Activated CD8-positive, alpha-beta T cell treated with anti-CD3 and anti-CD28 coated beads, Interleukin-2, amount 10 ng/mL, durations not matched to agents 7 days and 5 days (primary cell): ENCODE results near the gene LGALS7B. TPM values are rescaled to one million over a fixed set of nuclear protein-coding genes. Genes with fewer than 3 reads are reported as not detected.
"Not testable (repeated sequence)": the region's sequence is repeated elsewhere in the genome, so short reads cannot be mapped to it uniquely, and the experiment has no call there.

Experiments used
- ATAC-seq: fragments of 150-1000 bp; cut with Tn5 transposase; one replicate; pipeline ENCODE4 v1.10.0; 2021; ENCODE audit warnings: moderate library complexity
- CTCF ChIA-PET: fragments of 350-600 bp; sonication (Branson Sonifier 250); formaldehyde crosslinking; loops from one replicate; lab custom pipeline; 2021; ENCODE audit warnings: antibody characterized with exemption; lab: Charles Lee
- POLR2A ChIA-PET: fragments of 350-600 bp; sonication (Branson Sonifier 250); formaldehyde crosslinking; loops from one replicate; lab custom pipeline; 2021; ENCODE audit warnings: antibody characterized with exemption; lab: Charles Lee
- DNase-seq: peaks from one replicate; pipeline ENCODE4 v3.0.0-alpha.2; 2020
- H3K27ac Mint-ChIP-seq: one replicate; pipeline ENCODE4 v1.8.0; 2021; ENCODE audit warnings: mild to moderate bottlenecking, mixed read lengths
- H3K27me3 Mint-ChIP-seq: one replicate; pipeline ENCODE4 v1.8.0; 2021; ENCODE audit warnings: low read depth, mixed read lengths
- H3K36me3 Mint-ChIP-seq: one replicate; pipeline ENCODE4 v1.8.0; 2021; ENCODE audit warnings: low read depth, mixed read lengths
- H3K4me1 Mint-ChIP-seq: one replicate; pipeline ENCODE4 v1.8.0; 2021; ENCODE audit warnings: low read depth, mixed read lengths
- H3K4me3 Mint-ChIP-seq: one replicate; pipeline ENCODE4 v1.8.0; 2021; ENCODE audit warnings: mild to moderate bottlenecking, mixed read lengths
- H3K9me3 Mint-ChIP-seq: one replicate; pipeline ENCODE4 v1.8.0; 2022; ENCODE audit warnings: mixed read lengths; ENCODE audit not compliant: insufficient read depth
- total RNA-seq, 2 experiments: library from RNA; stranded (reverse); gene quantifications; one replicate each; pipeline ENCODE4 v1.2.3, GENCODE V29; 2021

LGALS7B gene
- total RNA-seq, 2 experiments from 2014 or later = not detected

DNA sequence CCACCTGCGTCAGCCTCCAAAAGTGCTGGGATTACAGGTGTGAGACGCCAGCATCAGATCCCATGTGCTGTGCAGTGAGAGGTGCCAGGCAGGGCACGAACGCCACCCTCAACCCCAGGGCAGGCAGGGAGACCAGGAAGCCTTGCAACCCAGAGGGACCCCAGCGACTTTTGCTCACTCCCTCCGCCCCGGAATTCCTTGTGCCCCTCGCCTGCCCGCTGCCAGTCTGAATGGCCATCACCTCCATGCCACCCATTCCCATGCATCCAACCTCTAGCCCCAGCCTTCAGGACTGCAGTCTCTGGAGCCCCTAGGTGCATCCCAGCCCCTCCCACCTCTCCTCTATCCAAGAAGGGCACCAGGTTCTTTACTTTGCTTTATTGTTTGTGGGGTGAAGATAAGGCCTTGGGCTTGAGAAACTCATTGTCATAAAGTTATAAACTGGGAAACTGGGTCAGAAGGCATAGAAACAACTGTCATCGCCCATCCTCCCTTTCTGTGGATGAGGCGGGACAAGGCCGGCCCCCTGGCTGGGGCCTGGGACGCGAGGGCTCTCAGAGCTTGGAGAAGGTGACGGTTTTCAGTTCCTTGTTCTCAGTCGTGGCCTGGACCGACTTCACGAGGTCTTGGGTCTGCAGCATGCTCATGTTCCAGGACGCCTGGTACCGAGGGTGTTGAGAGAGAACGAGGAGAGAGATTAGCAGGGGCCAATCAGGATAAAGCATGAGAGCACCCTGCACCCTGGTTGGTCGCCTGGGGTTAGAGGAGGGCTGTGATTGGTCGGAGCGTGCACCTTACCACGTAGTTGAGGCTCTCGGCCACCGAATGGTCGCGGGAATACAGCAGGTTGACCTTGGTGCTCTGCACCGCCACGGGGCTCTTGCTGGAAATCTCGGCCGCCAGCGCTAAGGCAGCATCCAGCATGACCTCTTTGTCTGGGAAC is 26.3 kb downstream of the LGALS7B start:
- Mint-ChIP-seq H3K9me3 (no peaks in the 10 kb centered on the region), H3K4me1 (no peaks in the 10 kb centered on the region), H3K27ac (no peak overlapping the region), H3K36me3 (peaks cover 22% of the 10 kb centered on the region), H3K27me3 (no peaks in the 10 kb centered on the region), H3K4me3 (no peak overlapping the region)
- POLR2A ChIA-PET = interaction anchor here (1.0 kb wide), 1 partner anchor 11 kb away, joined by 3 read pairs; no protein-coding TSS in a partner anchor
- DNase-seq (no peak), ATAC-seq (no peak)
- CTCF ChIA-PET = interaction anchor here (1.2 kb wide), 1 partner anchor 64 kb away, joined by 3 read pairs; no protein-coding TSS in a partner anchor

DNA sequence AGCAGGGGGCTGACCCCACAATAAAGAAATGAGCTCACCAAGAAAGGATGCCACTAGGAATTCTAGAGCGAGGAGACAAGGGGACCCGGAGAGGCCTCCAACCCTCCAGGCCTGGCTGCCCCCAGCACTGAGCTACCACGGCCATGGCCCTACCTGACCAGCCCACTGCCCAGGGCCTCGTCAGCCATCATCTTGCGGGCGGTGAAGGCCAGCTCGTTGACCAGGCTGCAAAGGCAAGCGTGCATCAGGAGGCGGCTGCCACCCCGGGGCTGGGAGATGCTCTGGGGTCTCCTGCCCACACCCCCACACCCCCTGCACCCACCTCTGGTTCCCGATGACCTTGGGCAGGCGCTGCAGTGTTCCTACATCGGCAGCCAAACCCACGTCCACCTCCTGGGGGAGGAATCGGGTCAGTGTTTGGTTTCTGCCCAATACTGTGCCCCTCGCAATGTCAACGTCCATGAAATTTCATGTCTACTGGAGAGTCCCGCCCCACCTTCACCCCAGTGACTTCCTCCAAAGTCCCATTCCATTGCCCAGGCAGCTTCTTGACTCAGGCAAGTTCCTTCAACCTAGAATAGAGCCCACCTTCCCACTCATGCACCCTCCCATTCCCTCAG is 27.2 kb downstream of the LGALS7B start:
- no peaks in the 10 kb centered on the region for H3K27me3 Mint-ChIP-seq

DNA sequence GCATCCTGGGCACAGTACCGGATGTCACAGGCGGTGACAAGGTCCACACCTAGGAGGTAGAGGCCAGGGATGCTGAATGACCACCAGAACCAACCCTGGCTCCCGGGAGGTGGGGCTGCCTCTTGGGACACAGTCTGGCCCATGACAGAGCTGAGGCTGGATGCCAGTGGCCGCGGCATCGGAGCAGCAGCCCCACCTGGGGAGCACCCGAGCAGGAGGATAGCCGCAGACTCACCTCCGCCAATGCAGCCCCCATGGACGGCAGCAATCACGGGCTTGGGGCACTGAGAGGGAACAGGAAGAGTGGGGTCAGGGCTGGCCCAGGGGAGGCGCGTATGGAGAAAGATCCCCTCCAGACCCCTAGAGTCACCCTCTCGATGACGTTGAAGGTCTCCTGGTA is 28.1 kb downstream of the LGALS7B start:
- Mint-ChIP-seq H3K27ac (no peak overlapping the region), H3K4me3 (no peak overlapping the region), H3K27me3 (no peaks in the 10 kb centered on the region), H3K4me1 (no peaks in the 10 kb centered on the region), H3K36me3 (peaks cover 31% of the 10 kb centered on the region), H3K9me3 (no peaks in the 10 kb centered on the region)
- ATAC-seq = no peak
- ChIA-PET CTCF (no interaction called here), POLR2A (no interaction called here)
- DNase-seq = no peak

More for the DNA sequence above, 27.2 kb downstream of the LGALS7B start:
- CTCF ChIA-PET = no interaction called here
- POLR2A ChIA-PET = interaction anchor here (1.0 kb wide), 1 partner anchor 10 kb away, joined by 3 read pairs; no protein-coding TSS in a partner anchor
- peak overlapping the region; percentile 9 for H3K27ac Mint-ChIP-seq
- H3K36me3 Mint-ChIP-seq = peaks cover 27% of the 10 kb centered on the region
- H3K9me3 Mint-ChIP-seq = no peaks in the 10 kb centered on the region
- no peak for DNase-seq
- no peaks in the 10 kb centered on the region for H3K4me1 Mint-ChIP-seq
- ATAC-seq = no peak
- H3K4me3 Mint-ChIP-seq = no peak overlapping the region

DNA sequence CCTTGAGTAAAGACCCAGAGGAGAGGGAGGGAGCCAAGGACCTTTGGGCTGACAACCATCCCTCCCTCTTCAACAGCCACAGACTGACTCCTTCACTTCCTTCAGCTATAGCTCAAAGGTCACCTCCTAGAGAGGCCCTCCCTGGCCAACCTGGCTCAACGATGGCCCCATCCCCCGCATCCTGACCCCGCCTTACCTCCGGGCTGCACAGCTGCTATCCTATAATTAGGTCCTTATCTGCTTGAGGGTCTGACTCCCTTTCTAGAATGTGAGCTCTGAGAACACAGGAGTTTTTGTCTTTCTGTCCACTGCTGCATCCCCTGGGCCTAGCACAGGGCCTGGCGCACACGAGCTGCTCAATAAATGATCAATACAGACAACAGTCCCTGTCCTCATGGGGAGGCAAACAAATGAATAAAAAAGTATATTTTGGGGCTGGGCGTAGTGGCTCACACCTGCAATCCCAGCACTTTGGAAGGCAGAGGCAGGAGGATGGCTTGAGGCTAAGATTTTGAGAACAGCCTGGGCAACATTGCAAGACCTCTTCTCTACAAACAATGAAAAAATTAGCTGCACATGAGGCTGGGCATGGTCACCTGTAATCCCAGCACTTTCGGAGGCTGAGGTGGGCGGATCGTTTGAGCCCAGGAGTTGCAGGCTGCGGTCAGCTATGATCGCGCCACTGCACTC is 30.4 kb downstream of the LGALS7B start:
- no peak for DNase-seq
- Mint-ChIP-seq H3K4me1 (peaks cover 3% of the 10 kb centered on the region), H3K4me3 (no peak overlapping the region), H3K9me3 (no peaks in the 10 kb centered on the region), H3K27me3 (no peaks in the 10 kb centered on the region), H3K27ac (no peak overlapping the region), H3K36me3 (peaks cover 54% of the 10 kb centered on the region)
- ChIA-PET POLR2A (interaction anchor here (1.6 kb wide), 1 partner anchor 85 kb away, joined by 3 read pairs; no protein-coding TSS in a partner anchor), CTCF (no interaction called here)
- ATAC-seq = no peak

DNA sequence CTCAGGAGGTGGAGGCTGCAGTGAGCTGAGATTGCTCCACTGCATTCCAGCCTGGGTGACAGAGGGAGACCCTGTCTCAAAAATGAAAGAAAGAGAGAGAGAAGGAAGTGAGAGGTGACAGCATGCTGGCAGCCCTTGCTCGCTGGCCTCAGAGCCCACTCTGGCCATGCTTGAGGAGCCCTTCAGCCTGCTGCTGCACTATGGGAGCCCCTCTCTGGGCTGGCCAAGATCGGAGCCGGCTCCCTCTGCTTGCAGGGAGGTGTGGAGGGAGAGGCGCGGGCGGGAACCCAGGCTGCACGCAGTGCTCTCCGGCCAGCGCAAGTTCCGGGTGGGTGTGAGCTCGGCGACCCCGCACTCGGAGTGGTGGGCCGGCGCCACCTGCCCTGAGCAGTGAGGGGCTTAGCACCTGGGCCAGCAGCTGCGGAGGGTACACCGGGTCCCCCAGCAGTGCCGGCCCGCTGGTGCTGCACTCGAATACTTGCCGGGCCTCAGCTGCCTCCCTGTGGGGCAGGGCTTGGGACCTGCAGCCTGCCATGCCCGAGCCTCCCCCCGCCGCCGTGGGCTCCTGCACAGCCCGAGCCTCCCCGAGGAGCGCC is 32.3 kb downstream of the LGALS7B start:
- peaks cover 52% of the 10 kb centered on the region for H3K36me3 Mint-ChIP-seq
- POLR2A ChIA-PET = interaction anchor here (1.6 kb wide), 1 partner anchor 87 kb away, joined by 3 read pairs; no protein-coding TSS in a partner anchor
- H3K27me3 Mint-ChIP-seq, H3K4me3 Mint-ChIP-seq, H3K27ac Mint-ChIP-seq, CTCF ChIA-PET, H3K9me3 Mint-ChIP-seq, DNase-seq, H3K4me1 Mint-ChIP-seq, ATAC-seq: not testable (repeated sequence)

DNA sequence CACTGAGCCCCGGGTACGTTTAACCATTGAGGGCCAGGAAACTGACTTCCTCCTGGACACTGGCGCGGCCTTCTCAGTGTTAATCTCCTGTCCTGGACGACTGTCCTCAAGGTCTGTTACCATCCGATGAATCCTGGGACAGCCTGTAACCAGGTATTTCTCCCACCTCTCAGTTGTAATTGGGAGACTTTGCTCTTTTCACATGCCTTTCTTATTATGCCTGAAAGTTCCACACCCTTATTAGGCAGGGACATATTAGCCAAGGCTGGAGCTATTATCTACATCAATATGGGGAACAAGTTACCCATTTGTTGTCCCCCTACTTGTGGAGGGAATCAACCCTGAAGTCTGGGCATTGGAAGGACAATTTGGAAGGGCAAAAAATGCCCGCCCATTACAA is 36.9 kb downstream of the LGALS7B start:
- H3K9me3 Mint-ChIP-seq, H3K27ac Mint-ChIP-seq, H3K27me3 Mint-ChIP-seq, DNase-seq, ATAC-seq, H3K4me3 Mint-ChIP-seq, CTCF ChIA-PET: not testable (repeated sequence)
- POLR2A ChIA-PET = interaction anchor here (0.9 kb wide), 1 partner anchor 10 kb away, joined by 3 read pairs; no protein-coding TSS in a partner anchor
- H3K4me1 Mint-ChIP-seq = peaks cover 20% of the 10 kb centered on the region
- peaks cover 55% of the 10 kb centered on the region for H3K36me3 Mint-ChIP-seq

DNA sequence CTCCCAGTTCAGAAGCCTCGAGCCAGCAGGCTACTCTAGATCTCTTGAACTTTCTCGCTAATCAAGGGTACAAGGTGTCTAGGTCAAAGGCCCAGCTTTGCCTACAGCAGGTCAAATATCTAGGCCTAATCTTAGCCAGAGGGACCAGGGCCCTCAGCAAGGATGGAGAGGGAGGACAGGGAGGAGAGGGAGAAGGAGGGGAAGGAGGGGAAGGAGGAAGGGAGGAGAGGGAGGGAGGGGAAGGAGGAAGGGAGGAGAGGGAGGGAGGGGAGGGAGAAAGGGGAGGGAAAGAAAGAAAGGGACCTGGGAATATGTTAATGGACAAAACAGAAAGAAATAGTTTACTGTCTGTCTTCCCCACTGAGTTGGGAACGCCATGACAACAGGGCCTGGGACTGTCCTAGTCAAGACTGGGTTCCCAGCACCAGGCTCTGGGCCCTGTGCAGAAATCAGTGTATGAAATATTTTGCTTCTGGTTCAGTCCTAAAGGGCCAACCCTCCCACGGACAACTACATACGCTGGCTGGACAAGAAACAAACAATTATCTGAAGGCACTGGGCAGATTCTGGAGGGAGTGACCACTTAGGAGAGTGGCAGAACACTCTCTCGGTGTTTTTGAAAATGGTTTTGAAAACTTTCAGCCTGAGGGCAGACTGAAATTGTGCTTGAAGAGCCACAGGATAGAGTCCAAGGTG is 38.0 kb downstream of the LGALS7B start:
- Mint-ChIP-seq H3K36me3 (peaks cover 54% of the 10 kb centered on the region), H3K9me3 (no peaks in the 10 kb centered on the region), H3K27me3 (no peaks in the 10 kb centered on the region), H3K4me1 (peaks cover 28% of the 10 kb centered on the region), H3K4me3 (no peak overlapping the region), H3K27ac (no peak overlapping the region)
- DNase-seq = no peak
- no peak for ATAC-seq
- ChIA-PET CTCF (no interaction called here), POLR2A (interaction anchor here (0.9 kb wide), 1 partner anchor 22 kb away, joined by 3 read pairs; no protein-coding TSS in a partner anchor)

DNA sequence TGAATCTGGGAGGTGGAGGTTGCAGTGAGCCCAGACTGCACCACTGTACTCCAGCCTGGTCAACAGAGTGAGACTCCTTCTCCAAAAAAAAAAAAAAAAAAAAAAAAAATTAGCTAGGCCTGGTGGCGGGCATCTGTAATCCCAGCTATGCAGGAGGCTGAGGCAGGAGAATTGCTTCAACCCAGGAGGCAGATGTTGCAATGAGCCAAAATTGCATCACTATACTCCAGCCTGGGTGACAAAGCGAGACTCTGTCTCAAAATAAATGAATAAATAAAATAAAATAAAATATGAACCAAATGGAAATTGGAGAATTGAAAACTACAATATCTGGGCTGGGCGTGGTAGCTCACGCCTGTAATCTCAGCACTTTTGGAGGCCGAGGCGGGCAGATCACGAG is 40.2 kb downstream of the LGALS7B start:
- H3K4me3 Mint-ChIP-seq, H3K9me3 Mint-ChIP-seq, DNase-seq, POLR2A ChIA-PET, CTCF ChIA-PET, H3K27me3 Mint-ChIP-seq, ATAC-seq, H3K27ac Mint-ChIP-seq: not testable (repeated sequence)
- Mint-ChIP-seq H3K36me3 (peaks cover 32% of the 10 kb centered on the region), H3K4me1 (peaks cover 33% of the 10 kb centered on the region)

DNA sequence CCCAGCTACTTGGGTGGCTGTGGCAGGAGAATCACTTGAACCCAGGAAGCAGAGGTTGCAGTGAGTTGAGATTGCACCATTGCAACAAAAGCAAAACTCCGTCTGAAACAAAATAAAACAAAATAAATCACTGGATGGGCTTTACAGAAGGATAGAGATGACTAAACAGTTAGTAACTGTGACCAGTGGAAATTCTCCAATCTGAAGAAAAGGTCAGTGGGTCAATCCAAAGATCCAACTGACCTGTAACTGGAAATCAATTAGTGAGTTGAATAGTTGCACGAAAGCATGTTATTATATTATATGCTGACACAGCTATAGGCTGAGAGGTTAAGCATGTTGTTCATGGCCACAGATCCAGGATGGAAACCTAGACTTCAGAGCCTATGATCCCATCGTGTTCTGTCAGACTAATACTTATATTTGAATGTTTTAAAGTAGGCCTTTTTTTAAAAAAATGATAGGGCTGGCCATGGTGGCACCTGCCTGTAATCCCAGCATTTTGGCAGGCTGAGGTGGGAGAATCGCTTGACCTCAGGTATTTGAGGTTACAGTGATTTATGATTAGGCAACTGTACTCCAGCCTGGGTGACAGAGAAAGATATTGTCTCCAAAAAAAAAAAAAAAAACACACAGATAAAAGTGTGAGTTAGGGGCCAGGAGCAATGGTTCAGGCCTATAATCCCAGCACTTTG is 41.2 kb downstream of the LGALS7B start:
- H3K4me3 Mint-ChIP-seq = peak overlapping the region; percentile 92
- CTCF ChIA-PET = interaction anchor here (1.4 kb wide), 1 partner anchor 101 kb away, joined by 3 read pairs; the partner anchor contains the start of gene MRPS12
- peaks cover 33% of the 10 kb centered on the region for H3K4me1 Mint-ChIP-seq
- H3K27ac Mint-ChIP-seq = peak overlapping the region; percentile 88
- ATAC-seq = no peak
- no peaks in the 10 kb centered on the region for H3K9me3 Mint-ChIP-seq
- H3K36me3 Mint-ChIP-seq = peaks cover 23% of the 10 kb centered on the region
- DNase-seq = no peak
- POLR2A ChIA-PET = interaction anchor here (0.6 kb wide), 1 partner anchor 104 kb away, joined by 3 read pairs; no protein-coding TSS in a partner anchor
- no peaks in the 10 kb centered on the region for H3K27me3 Mint-ChIP-seq

DNA sequence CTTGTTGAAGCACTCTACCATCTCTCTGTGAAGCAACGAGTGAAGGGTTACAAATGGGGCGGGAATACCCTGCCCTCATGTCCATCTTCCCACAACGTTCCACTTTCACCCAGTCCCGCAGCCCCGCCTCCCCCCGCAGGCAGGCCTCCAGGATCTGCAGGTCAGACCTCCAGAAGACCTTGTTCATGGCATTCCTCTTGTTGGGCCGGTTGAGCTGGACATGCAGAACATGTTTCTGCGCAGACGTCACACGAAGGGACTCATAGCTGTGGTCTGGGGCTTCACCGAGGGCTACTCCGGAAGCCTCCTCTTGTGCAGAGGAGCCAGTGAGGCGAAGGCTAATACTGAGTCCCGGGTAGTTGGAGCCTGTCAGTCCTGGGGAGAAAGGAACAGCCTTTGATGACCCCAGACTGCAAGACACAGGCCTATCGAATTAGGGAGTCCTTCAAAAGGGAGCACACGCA is 42.2 kb downstream of the LGALS7B start:
- Mint-ChIP-seq H3K9me3 (no peaks in the 10 kb centered on the region), H3K4me3 (peak overlapping the region; percentile 92), H3K27ac (peak overlapping the region; percentile 88), H3K27me3 (no peaks in the 10 kb centered on the region), H3K36me3 (peaks cover 32% of the 10 kb centered on the region), H3K4me1 (peaks cover 33% of the 10 kb centered on the region)
- ATAC-seq (peak; percentile 35), DNase-seq (peak; percentile 51)
- ChIA-PET CTCF (interaction anchor here (1.0 to 2.1 kb wide), 10 partner anchors 9 to 100 kb away, joined by 3 to 12 read pairs (median 6); partner anchors contain the start of genes MRPS12 and SARS2), POLR2A (interaction anchor here (0.6 to 3.1 kb wide), 7 partner anchors 10 to 457 kb away, joined by 3 to 27 read pairs (median 5); partner anchors contain the start of genes HNRNPL and PSMD8)
